CD14-positive monocyte (primary cell): Measurements from ENCODE around the gene CNTN6. TPM values are rescaled to one million over a fixed set of nuclear protein-coding genes. Genes with fewer than 3 reads are reported as not detected.

ENCODE experiments used
- DNase-seq, 3 donors: peaks; one replicate each; pipeline ENCODE4 v3.0.0-alpha.2; 2011 to 2022
- H2AFZ ChIP-seq: 2 replicates; pipeline ENCODE4 v1.6.0; 2012; ENCODE audit warnings: mild to moderate bottlenecking, low read depth, low read length, inconsistent platforms; ENCODE audit not compliant: insufficient read depth, poor library complexity, severe bottlenecking
- H3K27ac ChIP-seq, 2 donors: 1 replicate in 1 of 2; 2 replicates in 1 of 2; pipeline ENCODE4 v1.5.1; 2012 to 2013; ENCODE audit warnings: low read length in 2 of 2, control low read depth in 1 of 2, inconsistent platforms in 1 of 2, low read depth in 1 of 2, mild to moderate bottlenecking in 1 of 2
- H3K27me3 ChIP-seq, 2 donors: one replicate each; pipeline versions ENCODE4 v1.6.0 to v1.6.1; 2011 to 2013; ENCODE audit warnings: low read length in 2 of 2; ENCODE audit not compliant: control insufficient read depth in 2 of 2, insufficient read depth in 2 of 2
- H3K36me3 ChIP-seq, 2 donors: replicated peaks in 1 of 2; 1 replicate in 1 of 2; 2 replicates in 1 of 2; pipeline versions ENCODE4 v1.5.1 to v1.6.1; 2012 to 2013; ENCODE audit warnings: low read length in 2 of 2, control low read depth in 1 of 2, inconsistent platforms in 1 of 2, mild to moderate bottlenecking in 1 of 2; ENCODE audit not compliant: insufficient read depth in 2 of 2, control insufficient read depth in 1 of 2
- H3K4me1 ChIP-seq, 2 donors: 1 replicate in 1 of 2; 2 replicates in 1 of 2; pipeline versions ENCODE4 v1.5.1 to v1.6.1; 2012 to 2013; ENCODE audit warnings: low read length in 2 of 2, control low read depth in 1 of 2, inconsistent platforms in 1 of 2, mild to moderate bottlenecking in 1 of 2, moderate library complexity in 1 of 2; ENCODE audit not compliant: insufficient read depth in 2 of 2, control insufficient read depth in 1 of 2
- H3K4me2 ChIP-seq: replicated peaks from 2 replicates; pipeline ENCODE3; 2012; ENCODE audit warnings: low read length, moderate library complexity, mild to moderate bottlenecking; ENCODE audit not compliant: poor library complexity, severe bottlenecking; ENCODE audit errors: extremely low read depth
- H3K4me3 ChIP-seq, 3 experiments: fragments of 200-600 bp in 1 of 3; sonication (generic) in 1 of 3; replicated peaks in 1 of 3; 1 replicate in 2 of 3; 2 replicates in 1 of 3; pipeline ENCODE4 v1.5.1; 2011 to 2013; ENCODE audit warnings: low read length in 3 of 3, mild to moderate bottlenecking in 3 of 3, control low read depth in 2 of 3, low read depth in 2 of 3, inconsistent platforms in 1 of 3, moderate library complexity in 1 of 3
- H3K79me2 ChIP-seq: 2 replicates; pipeline ENCODE4 v1.6.0; 2012; ENCODE audit warnings: mild to moderate bottlenecking, control low read depth, inconsistent platforms, low read length, moderate library complexity; ENCODE audit not compliant: insufficient read depth
- H3K9ac ChIP-seq: 2 replicates; pipeline ENCODE4 v1.6.0; 2017; ENCODE audit warnings: low read length, mild to moderate bottlenecking; ENCODE audit not compliant: insufficient read depth, poor library complexity, severe bottlenecking
- H3K9me3 ChIP-seq, 2 donors: replicated peaks in 1 of 2; 1 replicate in 1 of 2; 2 replicates in 1 of 2; pipeline versions ENCODE4 v1.5.1 to v1.6.1; 2012 to 2013; ENCODE audit warnings: low read length in 2 of 2, control low read depth in 1 of 2; ENCODE audit not compliant: control insufficient read depth in 1 of 2, insufficient read depth in 1 of 2
- H4K20me1 ChIP-seq: 2 replicates; pipeline ENCODE4 v1.6.0; 2012; ENCODE audit warnings: mild to moderate bottlenecking, low read length, control low read depth, moderate library complexity; ENCODE audit not compliant: insufficient read depth
- H3K27ac Mint-ChIP-seq, 7 donors: one replicate each; pipeline ENCODE4 v1.8.0; 2020; ENCODE audit warnings: mild to moderate bottlenecking in 7 of 7, mixed read lengths in 7 of 7, moderate library complexity in 6 of 7, inconsistent platforms in 2 of 7
- H3K27me3 Mint-ChIP-seq, 3 donors: one replicate each; pipeline ENCODE4 v1.8.0; 2021 to 2022; ENCODE audit warnings: low read depth in 3 of 3, mild to moderate bottlenecking in 3 of 3, mixed read lengths in 3 of 3, moderate library complexity in 3 of 3, inconsistent platforms in 1 of 3
- H3K36me3 Mint-ChIP-seq, 2 donors: one replicate each; pipeline ENCODE4 v1.8.0; 2020; ENCODE audit warnings: mixed read lengths in 2 of 2, inconsistent platforms in 1 of 2, mild to moderate bottlenecking in 1 of 2
- H3K4me1 Mint-ChIP-seq: one replicate; pipeline ENCODE4 v1.8.0; 2020; ENCODE audit warnings: mild to moderate bottlenecking, mixed read lengths
- H3K4me3 Mint-ChIP-seq, 2 donors: one replicate each; pipeline ENCODE4 v1.8.0; 2020; ENCODE audit warnings: mild to moderate bottlenecking in 2 of 2, mixed read lengths in 2 of 2, moderate library complexity in 1 of 2
- H3K9me3 Mint-ChIP-seq, 7 donors: one replicate each; pipeline ENCODE4 v1.8.0; 2020 to 2022; ENCODE audit warnings: mixed read lengths in 7 of 7, mild to moderate bottlenecking in 6 of 7, moderate library complexity in 6 of 7, inconsistent platforms in 2 of 7
- CTCF ChIP-seq: fragments of 200-600 bp; IDR thresholded peaks from one replicate; pipeline ENCODE4 v1.8.0; 2022; ENCODE audit warnings: antibody characterized with exemption, mild to moderate bottlenecking
- WGBS: methylation state at CpG from one replicate; pipeline ENCODE4 v1.1.5; 2013; ENCODE audit warnings: missing lambda C conversion rate; ENCODE audit not compliant: insufficient coverage; 5-methylcytosine and 5-hydroxymethylcytosine counted together
- intact Hi-C, 2 donors: fragments of 100-400 bp; cut with micrococcal nuclease; formaldehyde crosslinking; loops; one replicate each; pipeline versions ENCODE4 v1.15.0 to v1.15.1; 2023
- polyA plus RNA-seq, 3 donors: library from polyadenylated mRNA; depleted of rRNA in 1 of 3; unstranded in 2 of 3; stranded (reverse) in 1 of 3; fragments of 300-500 nt in 2 of 3; fragments of >200 nt in 1 of 3; fragmentation: Illumina TruSeq in 2 of 3; gene quantifications; 1 replicate in 2 of 3; 2 replicates in 1 of 3; pipeline ENCODE4 v1.2.3, GENCODE V29; 2012 to 2021

Gene CNTN6
- polyA plus RNA-seq, 3 donors: not detected

GRCh38 chr3:1421577-1421976 is 328.8 kb downstream of the CNTN6 start:
- Histone ChIP-seq H3K4me1 (no peaks in the 10 kb centered on the region), H3K79me2 (no peaks in the 10 kb centered on the region), H4K20me1 (no peaks in the 10 kb centered on the region), H3K4me2 (no peak overlapping the region), H3K36me3 (no peaks in the 10 kb centered on the region), H3K4me3 (no peak overlapping the region), H3K27me3 (no peaks in the 10 kb centered on the region), H2AFZ (no peak overlapping the region), H3K27ac (no peak overlapping the region), H3K9ac (no peak overlapping the region), H3K9me3 (peaks cover 0 to 3% of the 10 kb centered on the region in 2 donors)
- TF ChIP-seq CTCF: no peak
- no peak for DNase-seq
- intact Hi-C loops: no loop called here
- Mint-ChIP-seq H3K36me3 (no peaks in the 10 kb centered on the region), H3K4me1 (no peaks in the 10 kb centered on the region), H3K9me3 (peaks cover 0 to 4% (median 0%) of the 10 kb centered on the region in 7 donors), H3K27ac (no peak overlapping the region), H3K4me3 (no peak overlapping the region), H3K27me3 (no peaks in the 10 kb centered on the region)
- 90% methylated on average over 3 of the region's 3 CpGs for WGBS

DNA sequence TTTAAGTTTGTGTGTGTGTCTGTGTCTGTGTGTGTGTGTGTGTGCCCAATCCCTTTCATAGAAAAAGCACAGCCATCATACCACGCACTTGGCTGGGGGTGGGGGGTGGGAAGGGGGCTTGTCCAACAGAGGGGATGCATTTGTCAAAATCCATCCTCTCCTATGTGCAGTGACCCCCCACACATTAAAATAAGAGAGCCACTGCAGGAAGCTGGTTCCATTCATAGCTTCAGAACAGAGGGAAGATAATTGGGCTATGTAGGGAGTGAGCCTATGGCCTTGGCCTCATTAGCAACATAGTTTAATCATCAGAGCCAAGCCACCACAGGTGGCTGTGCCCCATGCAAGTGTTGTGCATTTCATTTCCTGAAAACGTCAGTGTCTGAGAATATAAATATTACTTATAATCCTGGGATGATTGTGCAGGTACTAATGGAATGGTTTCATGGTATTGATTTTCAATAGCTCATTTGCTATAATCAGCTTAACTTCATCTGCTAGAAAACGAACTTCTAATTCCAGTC is 330.8 kb downstream of the CNTN6 start:
- no CpG with 5 or more reads among the region's 3 CpGs for WGBS
- Histone ChIP-seq H3K27ac (no peak overlapping the region), H3K36me3 (no peaks in the 10 kb centered on the region), H3K27me3 (no peaks in the 10 kb centered on the region), H3K9me3 (peaks cover 3 to 5% of the 10 kb centered on the region in 2 donors), H3K79me2 (no peaks in the 10 kb centered on the region), H2AFZ (no peak overlapping the region), H4K20me1 (no peaks in the 10 kb centered on the region), H3K4me2 (no peak overlapping the region), H3K4me1 (no peaks in the 10 kb centered on the region), H3K4me3 (no peak overlapping the region), H3K9ac (no peak overlapping the region)
- no peak for DNase-seq
- no peak for TF ChIP-seq CTCF
- peaks cover 0 to 3% (median 0%) of the 10 kb centered on the region in 7 donors for H3K9me3 Mint-ChIP-seq
- no peaks in the 10 kb centered on the region for H3K4me1 Mint-ChIP-seq
- no peaks in the 10 kb centered on the region for H3K27me3 Mint-ChIP-seq
- intact Hi-C loops: no loop called here
- H3K36me3 Mint-ChIP-seq: no peaks in the 10 kb centered on the region
- H3K27ac Mint-ChIP-seq: no peak overlapping the region
- H3K4me3 Mint-ChIP-seq: no peak overlapping the region
